H1 (cell line): ENCODE data around the gene FASLG.

Source experiments
- ATF2 ChIP-seq: IDR thresholded peaks from 2 replicates; pipeline ENCODE4 v1.6.1; 2012; ENCODE audit warnings: low read length, inconsistent platforms
- BACH1 ChIP-seq: IDR thresholded peaks from 2 replicates; pipeline ENCODE4 v1.6.1; 2012; ENCODE audit warnings: low read length, improper control_type of control experiment
- CREB1 ChIP-seq: IDR thresholded peaks from 2 replicates; pipeline ENCODE4 v1.6.1; 2012; ENCODE audit warnings: inconsistent platforms
- EZH2 ChIP-seq: fragments of 200-600 bp; sonication (generic); IDR thresholded peaks from 2 replicates; pipeline ENCODE4 v1.7.1; 2012; ENCODE audit warnings: low read depth, mild to moderate bottlenecking, moderate library complexity, low read length, inconsistent platforms; ENCODE audit not compliant: severe bottlenecking
- FOSL1 ChIP-seq: IDR thresholded peaks from 2 replicates; pipeline ENCODE4 v1.6.1; 2011; ENCODE audit warnings: mild to moderate bottlenecking, low read depth, low read length, moderate library complexity; ENCODE audit not compliant: insufficient read depth
- GTF2F1 ChIP-seq: IDR thresholded peaks from 2 replicates; pipeline ENCODE4 v1.6.1; 2012; ENCODE audit warnings: low read depth, low read length, improper control_type of control experiment, borderline replicate concordance
- KDM1A ChIP-seq: fragments of 200-600, 300-600 bp; sonication (generic); IDR thresholded peaks from 2 replicates; pipeline ENCODE4 v1.7.1; 2016; ENCODE audit warnings: mild to moderate bottlenecking, low read length, borderline replicate concordance
- MAX ChIP-seq: IDR thresholded peaks from 2 replicates; pipeline ENCODE4 v1.6.1; 2012; ENCODE audit warnings: inconsistent platforms
- POLR2A ChIP-seq, 2 experiments: IDR thresholded peaks; 1 replicate in 1 of 2; 2 replicates in 1 of 2; pipeline ENCODE4 v1.6.1; 2011; ENCODE audit warnings: low read depth in 2 of 2, low read length in 2 of 2, mild to moderate bottlenecking in 2 of 2; ENCODE audit errors: control extremely low read depth in 1 of 2
- POLR2AphosphoS5 ChIP-seq: IDR thresholded peaks from 2 replicates; pipeline ENCODE4 v1.6.1; 2011; ENCODE audit warnings: low read depth, low read length
- TCF12 ChIP-seq: IDR thresholded peaks from 2 replicates; pipeline ENCODE4 v1.6.1; 2011; ENCODE audit warnings: low read depth, mild to moderate bottlenecking, low read length
- TF ChIP-seq, protein P1 (sequence below), 3 experiments: IDR thresholded peaks; 1 replicate in 2 of 3; 2 replicates in 1 of 3; pipeline versions ENCODE4 v1.5.1 to v1.6.1; 2011; ENCODE audit warnings: low read length in 3 of 3, mild to moderate bottlenecking in 3 of 3, inconsistent platforms in 2 of 3, low read depth in 1 of 3, moderate library complexity in 1 of 3; ENCODE audit not compliant: insufficient read depth in 1 of 3; ENCODE audit errors: control extremely low read depth in 1 of 3

DNA sequence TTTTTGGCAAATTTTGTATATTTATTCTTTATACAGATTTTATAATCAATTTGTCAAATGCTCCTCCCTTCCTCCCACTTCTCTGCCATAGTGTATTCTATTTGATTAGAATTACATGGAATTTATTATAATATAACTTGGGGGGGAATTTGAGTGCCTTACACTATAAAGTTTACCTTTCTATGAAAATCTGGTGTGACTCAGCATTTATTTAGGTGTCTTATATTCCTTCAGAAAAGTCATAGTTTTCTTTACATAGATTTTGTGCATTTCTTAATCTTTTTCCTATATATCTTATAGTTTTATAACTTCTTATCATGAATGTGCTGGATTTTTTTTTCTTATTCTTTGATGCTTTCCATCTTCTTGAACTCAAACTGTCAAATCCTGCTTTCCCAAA, 21.3 kb downstream of the FASLG start:
- no peak for TF ChIP-seq EZH2
- TF ChIP-seq MAX = no peak
- no peak for TF ChIP-seq CREB1
- TF ChIP-seq, protein P1, sequence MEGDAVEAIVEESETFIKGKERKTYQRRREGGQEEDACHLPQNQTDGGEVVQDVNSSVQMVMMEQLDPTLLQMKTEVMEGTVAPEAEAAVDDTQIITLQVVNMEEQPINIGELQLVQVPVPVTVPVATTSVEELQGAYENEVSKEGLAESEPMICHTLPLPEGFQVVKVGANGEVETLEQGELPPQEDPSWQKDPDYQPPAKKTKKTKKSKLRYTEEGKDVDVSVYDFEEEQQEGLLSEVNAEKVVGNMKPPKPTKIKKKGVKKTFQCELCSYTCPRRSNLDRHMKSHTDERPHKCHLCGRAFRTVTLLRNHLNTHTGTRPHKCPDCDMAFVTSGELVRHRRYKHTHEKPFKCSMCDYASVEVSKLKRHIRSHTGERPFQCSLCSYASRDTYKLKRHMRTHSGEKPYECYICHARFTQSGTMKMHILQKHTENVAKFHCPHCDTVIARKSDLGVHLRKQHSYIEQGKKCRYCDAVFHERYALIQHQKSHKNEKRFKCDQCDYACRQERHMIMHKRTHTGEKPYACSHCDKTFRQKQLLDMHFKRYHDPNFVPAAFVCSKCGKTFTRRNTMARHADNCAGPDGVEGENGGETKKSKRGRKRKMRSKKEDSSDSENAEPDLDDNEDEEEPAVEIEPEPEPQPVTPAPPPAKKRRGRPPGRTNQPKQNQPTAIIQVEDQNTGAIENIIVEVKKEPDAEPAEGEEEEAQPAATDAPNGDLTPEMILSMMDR (IDR thresholded peaks at IDR 0.05; ENCODE audit: control extremely low read depth in 1 of 3, insufficient read depth in 1 of 3, low read depth in 1 of 3, low read length in 3 of 3) = no peak
- TF ChIP-seq BACH1 = no peak
- TF ChIP-seq TCF12 = no peak
- no peak for TF ChIP-seq POLR2AphosphoS5
- no peak for TF ChIP-seq GTF2F1
- no peak for TF ChIP-seq POLR2A (IDR thresholded peaks at IDR 0.05; ENCODE audit: control extremely low read depth in 1 of 2, low read depth in 2 of 2, low read length in 2 of 2)
- no peak for TF ChIP-seq FOSL1
- no peak for TF ChIP-seq KDM1A
- no peak for TF ChIP-seq ATF2
